ENCODE results near the gene APPL1.
A peak's percentile ranks its signal among the peaks of the same experiment; 100 is the strongest.

APPL1 gene

DNA sequence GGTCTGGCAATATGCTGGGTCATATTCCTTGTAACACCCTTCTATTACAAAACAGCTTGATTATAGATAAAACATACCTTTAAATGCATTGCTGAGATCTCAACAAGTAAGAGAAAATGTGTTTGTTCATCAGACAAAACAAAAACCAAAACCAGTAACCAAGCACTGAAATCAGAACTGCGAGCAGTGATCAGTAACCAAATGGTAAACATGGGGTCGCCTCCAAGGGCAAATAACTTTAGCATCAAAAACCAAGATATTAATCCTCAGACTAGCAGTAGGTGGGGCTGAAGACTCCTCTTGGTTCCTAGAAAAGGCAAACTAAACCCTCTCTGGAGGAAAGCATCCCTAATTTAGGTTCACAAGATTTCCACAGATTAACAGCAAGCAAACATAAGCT, 21.1 kb upstream of the APPL1 start:
- H3K4me3 ChIP-seq (ENCODE audit: low read depth, low read length): no peak overlapping the region
- TF ChIP-seq CTCF (IDR thresholded peaks at IDR 0.05; ENCODE audit: control insufficient read depth, extremely low read depth, insufficient read depth): no peak
- DNase-seq (ENCODE audit: low read depth): no peak

- peak; percentile 75 for TF ChIP-seq CTCF (IDR thresholded peaks at IDR 0.05; ENCODE audit: control insufficient read depth, extremely low read depth, insufficient read depth)
- no peak for DNase-seq (ENCODE audit: low read depth)
- H3K4me3 ChIP-seq (ENCODE audit: low read depth, low read length): no peak overlapping the region
These were observed 5.6 kb upstream of the APPL1 start for GRCh38 chr3:57221883-57222282.

GRCh38 chr3:57224856-57225255, 2.7 kb upstream of the APPL1 start:
- H3K4me3 ChIP-seq (ENCODE audit: low read depth, low read length): no peak overlapping the region
- DNase-seq (ENCODE audit: low read depth): no peak
- no peak for TF ChIP-seq CTCF (IDR thresholded peaks at IDR 0.05; ENCODE audit: control insufficient read depth, extremely low read depth, insufficient read depth)

GRCh38 chr3:57226176-57226575, 1.4 kb upstream of the APPL1 start:
- H3K4me3 ChIP-seq (ENCODE audit: low read depth, low read length): no peak overlapping the region
- TF ChIP-seq CTCF (IDR thresholded peaks at IDR 0.05; ENCODE audit: control insufficient read depth, extremely low read depth, insufficient read depth): no peak
- no peak for DNase-seq (ENCODE audit: low read depth)

GRCh38 chr3:57227930-57228751, 612 bp downstream of the APPL1 start:
- DNase-seq (ENCODE audit: low read depth): no peak
- no peak for TF ChIP-seq CTCF (IDR thresholded peaks at IDR 0.05; ENCODE audit: control insufficient read depth, extremely low read depth, insufficient read depth)

GRCh38 chr3:57230006-57230405, 2.5 kb downstream of the APPL1 start:
- no peak for DNase-seq (ENCODE audit: low read depth)
- no peak overlapping the region for H3K4me3 ChIP-seq (ENCODE audit: low read depth, low read length)

More at GRCh38 chr3:57227930-57228751, 612 bp downstream of the APPL1 start:
- H3K4me3 ChIP-seq (ENCODE audit: low read depth, low read length): peak overlapping the region; percentile 77

More at GRCh38 chr3:57230006-57230405, 2.5 kb downstream of the APPL1 start:
- no peak for TF ChIP-seq CTCF (IDR thresholded peaks at IDR 0.05; ENCODE audit: control insufficient read depth, extremely low read depth, insufficient read depth)

Data from LNCaP clone FGC (cell line).